ENCODE results near the gene DGKK.
A peak's percentile ranks its signal among the peaks of the same experiment; 100 is the strongest.

The DGKK gene

DNA sequence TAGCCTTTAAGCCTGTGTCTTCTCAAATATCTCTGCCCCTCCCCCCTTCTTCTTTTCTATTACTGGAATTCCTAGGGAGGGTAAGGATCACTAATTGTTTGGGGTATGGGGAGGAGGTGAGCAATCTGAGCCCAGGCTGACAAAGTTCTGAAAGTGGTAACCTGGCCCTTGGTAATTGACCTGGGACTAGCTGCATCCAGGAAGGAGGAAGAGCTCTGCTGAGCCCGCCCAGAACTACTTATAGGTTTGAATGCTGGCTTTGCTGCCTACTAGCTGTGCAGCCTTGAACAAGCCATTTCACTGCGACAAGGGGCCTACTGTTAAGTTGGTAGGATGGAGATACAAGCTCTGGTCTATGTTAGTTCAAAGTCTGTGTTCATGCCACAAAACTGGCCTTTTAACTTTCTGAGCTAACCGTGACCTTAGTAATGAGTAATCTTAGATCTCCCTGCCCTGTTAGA is 37.8 kb downstream of the DGKK start:
- Histone ChIP-seq H3K27me3 (ENCODE audit: insufficient read depth, poor library complexity, severe bottlenecking) (no peaks in the 10 kb centered on the region), H3K4me3 (replicated peaks; ENCODE audit: insufficient read depth, low read length) (no peak overlapping the region), H3K27ac (replicated peaks) (no peak overlapping the region)
- TF ChIP-seq, protein P1, sequence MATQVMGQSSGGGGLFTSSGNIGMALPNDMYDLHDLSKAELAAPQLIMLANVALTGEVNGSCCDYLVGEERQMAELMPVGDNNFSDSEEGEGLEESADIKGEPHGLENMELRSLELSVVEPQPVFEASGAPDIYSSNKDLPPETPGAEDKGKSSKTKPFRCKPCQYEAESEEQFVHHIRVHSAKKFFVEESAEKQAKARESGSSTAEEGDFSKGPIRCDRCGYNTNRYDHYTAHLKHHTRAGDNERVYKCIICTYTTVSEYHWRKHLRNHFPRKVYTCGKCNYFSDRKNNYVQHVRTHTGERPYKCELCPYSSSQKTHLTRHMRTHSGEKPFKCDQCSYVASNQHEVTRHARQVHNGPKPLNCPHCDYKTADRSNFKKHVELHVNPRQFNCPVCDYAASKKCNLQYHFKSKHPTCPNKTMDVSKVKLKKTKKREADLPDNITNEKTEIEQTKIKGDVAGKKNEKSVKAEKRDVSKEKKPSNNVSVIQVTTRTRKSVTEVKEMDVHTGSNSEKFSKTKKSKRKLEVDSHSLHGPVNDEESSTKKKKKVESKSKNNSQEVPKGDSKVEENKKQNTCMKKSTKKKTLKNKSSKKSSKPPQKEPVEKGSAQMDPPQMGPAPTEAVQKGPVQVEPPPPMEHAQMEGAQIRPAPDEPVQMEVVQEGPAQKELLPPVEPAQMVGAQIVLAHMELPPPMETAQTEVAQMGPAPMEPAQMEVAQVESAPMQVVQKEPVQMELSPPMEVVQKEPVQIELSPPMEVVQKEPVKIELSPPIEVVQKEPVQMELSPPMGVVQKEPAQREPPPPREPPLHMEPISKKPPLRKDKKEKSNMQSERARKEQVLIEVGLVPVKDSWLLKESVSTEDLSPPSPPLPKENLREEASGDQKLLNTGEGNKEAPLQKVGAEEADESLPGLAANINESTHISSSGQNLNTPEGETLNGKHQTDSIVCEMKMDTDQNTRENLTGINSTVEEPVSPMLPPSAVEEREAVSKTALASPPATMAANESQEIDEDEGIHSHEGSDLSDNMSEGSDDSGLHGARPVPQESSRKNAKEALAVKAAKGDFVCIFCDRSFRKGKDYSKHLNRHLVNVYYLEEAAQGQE (IDR thresholded peaks at IDR 0.05; ENCODE audit: insufficient replicate concordance, low read depth), result no peak
- no peak for TF ChIP-seq SPI1 (IDR thresholded peaks at IDR 0.05; ENCODE audit: borderline replicate concordance, low read depth)
- TF ChIP-seq GABPA (IDR thresholded peaks at IDR 0.05; ENCODE audit: low read depth), result no peak
- no peak for TF ChIP-seq POLR2AphosphoS5 (IDR thresholded peaks at IDR 0.05; ENCODE audit: low read depth)
- TF ChIP-seq, protein P2, sequence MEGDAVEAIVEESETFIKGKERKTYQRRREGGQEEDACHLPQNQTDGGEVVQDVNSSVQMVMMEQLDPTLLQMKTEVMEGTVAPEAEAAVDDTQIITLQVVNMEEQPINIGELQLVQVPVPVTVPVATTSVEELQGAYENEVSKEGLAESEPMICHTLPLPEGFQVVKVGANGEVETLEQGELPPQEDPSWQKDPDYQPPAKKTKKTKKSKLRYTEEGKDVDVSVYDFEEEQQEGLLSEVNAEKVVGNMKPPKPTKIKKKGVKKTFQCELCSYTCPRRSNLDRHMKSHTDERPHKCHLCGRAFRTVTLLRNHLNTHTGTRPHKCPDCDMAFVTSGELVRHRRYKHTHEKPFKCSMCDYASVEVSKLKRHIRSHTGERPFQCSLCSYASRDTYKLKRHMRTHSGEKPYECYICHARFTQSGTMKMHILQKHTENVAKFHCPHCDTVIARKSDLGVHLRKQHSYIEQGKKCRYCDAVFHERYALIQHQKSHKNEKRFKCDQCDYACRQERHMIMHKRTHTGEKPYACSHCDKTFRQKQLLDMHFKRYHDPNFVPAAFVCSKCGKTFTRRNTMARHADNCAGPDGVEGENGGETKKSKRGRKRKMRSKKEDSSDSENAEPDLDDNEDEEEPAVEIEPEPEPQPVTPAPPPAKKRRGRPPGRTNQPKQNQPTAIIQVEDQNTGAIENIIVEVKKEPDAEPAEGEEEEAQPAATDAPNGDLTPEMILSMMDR (IDR thresholded peaks at IDR 0.05; ENCODE audit: insufficient read depth, low read length), result no peak
- DNase-seq (ENCODE audit: low read depth in 1 of 2, low spot score in 1 of 2), result no peak

- Histone ChIP-seq H3K27ac (replicated peaks) (no peak overlapping the region), H3K27me3 (ENCODE audit: insufficient read depth, poor library complexity, severe bottlenecking) (no peaks in the 10 kb centered on the region), H3K4me3 (replicated peaks; ENCODE audit: insufficient read depth, low read length) (no peak overlapping the region)
- TF ChIP-seq GABPA (IDR thresholded peaks at IDR 0.05; ENCODE audit: low read depth) (no peak), POLR2AphosphoS5 (IDR thresholded peaks at IDR 0.05; ENCODE audit: low read depth) (no peak), SPI1 (IDR thresholded peaks at IDR 0.05; ENCODE audit: borderline replicate concordance, low read depth) (no peak)
- TF ChIP-seq, protein P2 (IDR thresholded peaks at IDR 0.05; ENCODE audit: insufficient read depth, low read length), result no peak
- TF ChIP-seq, protein P1 (IDR thresholded peaks at IDR 0.05; ENCODE audit: insufficient replicate concordance, low read depth), result no peak
- DNase-seq (ENCODE audit: low read depth in 1 of 2, low spot score in 1 of 2), result no peak
Measured at GRCh38 chrX:50431623-50432022, 39.0 kb downstream of the DGKK start.

- Histone ChIP-seq H3K27ac (replicated peaks) (no peak overlapping the region), H3K4me3 (replicated peaks; ENCODE audit: insufficient read depth, low read length) (no peak overlapping the region), H3K27me3 (ENCODE audit: insufficient read depth, poor library complexity, severe bottlenecking) (no peaks in the 10 kb centered on the region)
- DNase-seq (ENCODE audit: low read depth in 1 of 2, low spot score in 1 of 2), result peak; percentile 63 to 81
- TF ChIP-seq, protein P2 (IDR thresholded peaks at IDR 0.05; ENCODE audit: insufficient read depth, low read length), result no peak
- no peak for TF ChIP-seq SPI1 (IDR thresholded peaks at IDR 0.05; ENCODE audit: borderline replicate concordance, low read depth)
- TF ChIP-seq GABPA (IDR thresholded peaks at IDR 0.05; ENCODE audit: low read depth), result no peak
- TF ChIP-seq POLR2AphosphoS5 (IDR thresholded peaks at IDR 0.05; ENCODE audit: low read depth), result no peak
Measured at GRCh38 chrX:50430917-50431575, 39.6 kb downstream of the DGKK start.

Data from HL-60 (cell line).